HepG2 (cell line): Measurements from ENCODE around the gene CLIC3. TPM values are rescaled to one million over a fixed set of nuclear protein-coding genes. Genes with fewer than 3 reads are reported as not detected.
A peak's percentile ranks its signal among the peaks of the same experiment; 100 is the strongest.

Experiments used
- ATAC-seq: fragments of 200-7000 bp; cut with Tn5 transposase; 3 replicates; pipeline ENCODE4 v1.9.1; 2020; ENCODE audit warnings: mild to moderate bottlenecking, moderate library complexity
- BruUV-seq: library from RNA; stranded (reverse); fragments of 400-500 nt; replicated peaks from 2 replicates; lab custom pipeline; 2021; lab: Mats Ljungman, UMichigan
- CTCF ChIA-PET: fragments of 300-600 bp; formaldehyde crosslinking; extraction: SDS; loops from one replicate; lab custom pipeline; 2021; ENCODE audit warnings: low total read pairs, inconsistent platforms, low intra/inter-chr PET ratio; lab: Yijun Ruan, JAX
- POLR2A ChIA-PET: fragments of 350-600 bp; sonication (Branson Sonifier 250); formaldehyde crosslinking; loops from one replicate; lab custom pipeline; 2020; ENCODE audit warnings: antibody characterized with exemption, inconsistent platforms; lab: Yijun Ruan, JAX
- DNase-seq: peaks from one replicate; pipeline ENCODE4 v3.0.0-alpha.2; 2015; ENCODE audit warnings: low spot score
- FAIRE-seq: peaks from 3 replicates; lab custom pipeline; 2011; peaks lifted over from hg19 to GRCh38; lab: Jason Lieb, UNC
- H2AFZ ChIP-seq: one replicate; pipeline ENCODE4 v1.6.1; 2011; ENCODE audit warnings: low read length, inconsistent platforms
- H3K27ac ChIP-seq: fragments of 300-600 bp; 3 replicates; pipeline ENCODE4 v1.8.0; 2011; ENCODE audit warnings: mixed run types, mild to moderate bottlenecking, mixed read lengths, low read length, inconsistent platforms; ENCODE audit not compliant: insufficient read depth; ENCODE audit errors: extremely low read length
- H3K27me3 ChIP-seq, 2 experiments: fragments of 200-600 bp in 1 of 2; 2 replicates in 1 of 2; 3 replicates in 1 of 2; pipeline versions ENCODE4 v1.6.0 to v1.8.0; 2011; ENCODE audit warnings: low read length in 2 of 2, mild to moderate bottlenecking in 2 of 2, moderate library complexity in 2 of 2, inconsistent platforms in 1 of 2; ENCODE audit not compliant: insufficient read depth in 2 of 2, control insufficient read depth in 1 of 2
- H3K36me3 ChIP-seq, 2 experiments: fragments of 200-600 bp in 1 of 2; replicated peaks in 1 of 2; 2 replicates in 1 of 2; 3 replicates in 1 of 2; pipeline versions ENCODE4 v1.5.1 to v1.8.0; 2011; ENCODE audit warnings: low read length in 2 of 2, inconsistent platforms in 1 of 2; ENCODE audit not compliant: insufficient read depth in 2 of 2, control insufficient read depth in 1 of 2
- H3K4me1 ChIP-seq: 2 replicates; pipeline ENCODE4 v1.5.1; 2012; ENCODE audit warnings: low read length, inconsistent platforms; ENCODE audit not compliant: insufficient read depth
- H3K4me2 ChIP-seq: 2 replicates; pipeline ENCODE4 v1.6.0; 2011; ENCODE audit warnings: low read depth, low read length, inconsistent platforms
- H3K4me3 ChIP-seq, 3 experiments: fragments of 200-600 bp in 1 of 3; sonication (generic), shearing (Covaris generic) in 1 of 3; replicated peaks in 1 of 3; 2 replicates each; pipeline ENCODE4 v1.5.1; 2011 to 2016; ENCODE audit warnings: low read length in 3 of 3, inconsistent platforms in 2 of 3, low read depth in 2 of 3, mild to moderate bottlenecking in 2 of 3, control low read depth in 1 of 3, mixed read lengths in 1 of 3; ENCODE audit not compliant: insufficient read depth in 1 of 3
- H3K79me2 ChIP-seq: one replicate; pipeline ENCODE4 v1.6.1; 2011; ENCODE audit warnings: low read length, inconsistent platforms; ENCODE audit not compliant: insufficient read depth
- H3K9ac ChIP-seq: 2 replicates; pipeline ENCODE4 v1.6.0; 2011; ENCODE audit warnings: mild to moderate bottlenecking, low read depth, low read length, inconsistent platforms; ENCODE audit not compliant: insufficient read depth
- H3K9me3 ChIP-seq: 2 replicates; pipeline ENCODE4 v1.5.1; 2012; ENCODE audit warnings: mild to moderate bottlenecking, low read length
- H4K20me1 ChIP-seq: 2 replicates; pipeline ENCODE4 v1.6.0; 2011; ENCODE audit warnings: inconsistent platforms, mild to moderate bottlenecking, low read length, moderate library complexity; ENCODE audit not compliant: insufficient read depth
- CEBPB ChIP-seq: IDR thresholded peaks from 2 replicates; pipeline ENCODE4 v1.6.1; 2011; ENCODE audit warnings: low read depth, low read length, improper control_type of control experiment, borderline replicate concordance
- ELF3 ChIP-seq: IDR thresholded peaks from 2 replicates; pipeline ENCODE4 v1.6.1; 2016; ENCODE audit warnings: missing genetic modification reagents, missing compliant biosample characterization
- FOXJ3 ChIP-seq: sonication (generic); formaldehyde crosslinking; IDR thresholded peaks from 2 replicates; pipeline ENCODE4 v1.4.0; 2020; ENCODE audit warnings: missing genetic modification reagents, mild to moderate bottlenecking, borderline replicate concordance
- JUND ChIP-seq: sonication (generic); formaldehyde crosslinking; IDR thresholded peaks from 2 replicates; pipeline ENCODE4 v1.8.0; 2022; ENCODE audit warnings: mild to moderate bottlenecking, missing genetic modification reagents
- KDM4B ChIP-seq: sonication (generic); formaldehyde crosslinking; IDR thresholded peaks from 2 replicates; pipeline ENCODE4 v1.4.0; 2020; ENCODE audit warnings: missing genetic modification reagents
- MAF1 ChIP-seq: sonication (generic); formaldehyde crosslinking; IDR thresholded peaks from 2 replicates; pipeline ENCODE4 v1.5.0; 2020; ENCODE audit warnings: missing genetic modification reagents, borderline replicate concordance
- NFYB ChIP-seq: sonication (generic); formaldehyde crosslinking; IDR thresholded peaks from 2 replicates; pipeline ENCODE4 v1.4.0; 2020; ENCODE audit warnings: missing genetic modification reagents
- POGK ChIP-seq: sonication (generic); formaldehyde crosslinking; conservative IDR thresholded peaks from 2 replicates; pipeline ENCODE4 v1.8.0; 2022; ENCODE audit warnings: mild to moderate bottlenecking, moderate library complexity, missing genetic modification reagents
- RAD51 ChIP-seq: fragments of 450-650 bp; IDR thresholded peaks from 2 replicates; pipeline ENCODE4 v1.6.1; 2016; ENCODE audit warnings: borderline replicate concordance
- RFX5 ChIP-seq: IDR thresholded peaks from 2 replicates; pipeline ENCODE4 v1.6.1; 2011; ENCODE audit warnings: low read depth, low read length, improper control_type of control experiment
- TEAD2 ChIP-seq: sonication (generic); formaldehyde crosslinking; IDR thresholded peaks from 2 replicates; pipeline ENCODE4 v1.9.0; 2021; ENCODE audit warnings: missing genetic modification reagents
- ZBTB38 ChIP-seq: sonication (generic); formaldehyde crosslinking; IDR thresholded peaks from 2 replicates; pipeline ENCODE4 v1.5.1; 2020; ENCODE audit warnings: mild to moderate bottlenecking, missing genetic modification reagents
- ZFX ChIP-seq: sonication (generic); formaldehyde crosslinking; IDR thresholded peaks from 2 replicates; pipeline ENCODE4 v1.4.0; 2020; ENCODE audit warnings: mild to moderate bottlenecking, low read depth, missing genetic modification reagents, moderate library complexity
- ZNF501 ChIP-seq: sonication (generic); formaldehyde crosslinking; IDR thresholded peaks from 2 replicates; pipeline ENCODE4 v1.5.1; 2020; ENCODE audit warnings: mild to moderate bottlenecking, moderate library complexity, missing genetic modification reagents
- ZNF772 ChIP-seq: sonication (generic); formaldehyde crosslinking; IDR thresholded peaks from 2 replicates; pipeline ENCODE4 v1.5.0; 2020; ENCODE audit warnings: mild to moderate bottlenecking, missing genetic modification reagents
- ZNF790 ChIP-seq: sonication (generic); formaldehyde crosslinking; IDR thresholded peaks from 2 replicates; pipeline ENCODE4 v1.8.0; 2022; ENCODE audit warnings: missing genetic modification reagents, mild to moderate bottlenecking, borderline replicate concordance
- WGBS: methylation state at CpG from one replicate; pipeline ENCODE4 v1.1.6; 2017; ENCODE audit warnings: low lambda C conversion rate; 5-methylcytosine and 5-hydroxymethylcytosine counted together
- in situ Hi-C: cut with HindIII; loops from 2 replicates; pipeline ENCODE4 v1.10.0; 2017; ENCODE audit warnings: low pct_unique_long_range_greater_than_20kb; ENCODE audit not compliant: extremely low pct_ligation_motif_present
- intact Hi-C: fragments of 100-400 bp; cut with micrococcal nuclease; formaldehyde crosslinking; loops from one replicate; pipeline ENCODE4 v1.10.0; 2022; ENCODE audit not compliant: unreplicated experiment
- polyA plus RNA-seq, 8 experiments: library from polyadenylated mRNA; depleted of rRNA in 3 of 8; stranded (reverse) in 7 of 8; unstranded in 1 of 8; fragments of >200 nt; fragmentation: Illumina TruSeq in 4 of 8; extraction: Trizol in 4 of 8; gene quantifications; 2 replicates each; pipeline versions ENCODE4 v1.2.1 to v1.2.3, GENCODE V29; 2011 to 2016; ENCODE audit warnings: low read depth in 4 of 8, missing spikeins in 1 of 8, mixed read lengths in 1 of 8; ENCODE audit not compliant: insufficient read depth in 1 of 8
- total RNA-seq, 5 experiments: library from RNA; depleted of rRNA; stranded (reverse); fragments of >200 nt; fragmentation: Illumina TruSeq; extraction: Trizol; gene quantifications; 2 replicates each; pipeline ENCODE4 v1.2.3, GENCODE V29; 2016; ENCODE audit warnings: low read depth in 1 of 5
- TF ChIP-seq, protein P1 (sequence below): sonication (generic); formaldehyde crosslinking; IDR thresholded peaks from 2 replicates; pipeline ENCODE4 v1.5.1; 2020; ENCODE audit warnings: mild to moderate bottlenecking, missing genetic modification reagents, moderate library complexity

Gene CLIC3
- total and polyA plus RNA-seq, 2 of the 13 experiments (the other 11 are each of a cell fraction or from before 2014, with no cell fraction given), result 0.51 to 1.5 TPM

DNA sequence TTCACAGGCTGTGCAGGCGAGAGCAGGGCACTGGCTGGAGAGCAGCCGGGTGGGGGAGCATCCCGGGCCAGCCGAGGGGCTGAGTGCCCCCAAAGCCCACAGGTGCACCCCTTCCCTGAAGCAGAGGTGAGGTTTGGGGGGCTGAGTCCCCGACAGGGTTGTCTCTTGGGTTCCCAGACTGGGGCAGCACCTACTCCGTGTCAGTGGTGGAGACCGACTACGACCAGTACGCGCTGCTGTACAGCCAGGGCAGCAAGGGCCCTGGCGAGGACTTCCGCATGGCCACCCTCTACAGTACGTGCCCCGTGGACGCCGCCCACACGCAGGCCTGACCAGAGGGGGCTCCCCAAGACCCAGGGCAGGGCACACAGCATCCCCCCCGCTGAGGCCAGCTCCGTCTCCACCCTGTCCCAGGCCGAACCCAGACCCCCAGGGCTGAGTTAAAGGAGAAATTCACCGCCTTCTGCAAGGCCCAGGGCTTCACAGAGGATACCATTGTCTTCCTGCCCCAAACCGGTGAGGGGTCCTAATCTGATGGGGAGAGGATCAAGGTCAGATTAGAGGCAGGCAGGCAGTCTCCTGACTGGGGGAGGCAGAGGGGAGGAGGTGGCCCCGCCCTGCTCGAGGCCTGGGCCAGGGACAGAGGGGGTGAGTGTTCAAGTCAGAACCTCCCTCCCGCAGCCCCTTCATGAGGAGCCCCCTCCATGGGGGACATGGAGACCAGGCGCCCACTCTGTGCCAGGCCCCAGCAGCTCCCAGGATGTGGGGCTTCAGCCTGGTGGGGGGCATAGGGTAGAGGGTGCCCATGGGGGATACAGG lies 16.4 kb downstream of the CLIC3 start:
- CTCF ChIA-PET, result no interaction called here
- no peaks in the 10 kb centered on the region for H3K36me3 ChIP-seq
- WGBS, result 40% methylated on average over 1 of the region's 26 CpGs
- no peak for TF ChIP-seq POGK (CRISPR knock-in tag)
- no peak for TF ChIP-seq RFX5
- no peak for TF ChIP-seq RAD51
- TF ChIP-seq ZNF501 (CRISPR knock-in tag), result no peak
- no peak for TF ChIP-seq JUND (CRISPR knock-in tag)
- no peak for TF ChIP-seq NFYB (CRISPR knock-in tag)
- no peak for TF ChIP-seq ZNF790 (CRISPR knock-in tag)
- no peak for TF ChIP-seq MAF1
- peak; percentile 48 for TF ChIP-seq ZFX
- TF ChIP-seq KDM4B (CRISPR knock-in tag), result no peak
- no peak for TF ChIP-seq ZNF772 (CRISPR knock-in tag)
- no peak for TF ChIP-seq CEBPB
- TF ChIP-seq TEAD2 (CRISPR knock-in tag), result no peak
- TF ChIP-seq FOXJ3 (CRISPR knock-in tag), result no peak
- peak; percentile 34; the same call in 1 of the 2 replicates for TF ChIP-seq ELF3
- 0 out of 2 replicates have a peak, but pooled peaks have one; percentile 41 for TF ChIP-seq ZBTB38 (CRISPR knock-in tag)
- TF ChIP-seq, protein P1, sequence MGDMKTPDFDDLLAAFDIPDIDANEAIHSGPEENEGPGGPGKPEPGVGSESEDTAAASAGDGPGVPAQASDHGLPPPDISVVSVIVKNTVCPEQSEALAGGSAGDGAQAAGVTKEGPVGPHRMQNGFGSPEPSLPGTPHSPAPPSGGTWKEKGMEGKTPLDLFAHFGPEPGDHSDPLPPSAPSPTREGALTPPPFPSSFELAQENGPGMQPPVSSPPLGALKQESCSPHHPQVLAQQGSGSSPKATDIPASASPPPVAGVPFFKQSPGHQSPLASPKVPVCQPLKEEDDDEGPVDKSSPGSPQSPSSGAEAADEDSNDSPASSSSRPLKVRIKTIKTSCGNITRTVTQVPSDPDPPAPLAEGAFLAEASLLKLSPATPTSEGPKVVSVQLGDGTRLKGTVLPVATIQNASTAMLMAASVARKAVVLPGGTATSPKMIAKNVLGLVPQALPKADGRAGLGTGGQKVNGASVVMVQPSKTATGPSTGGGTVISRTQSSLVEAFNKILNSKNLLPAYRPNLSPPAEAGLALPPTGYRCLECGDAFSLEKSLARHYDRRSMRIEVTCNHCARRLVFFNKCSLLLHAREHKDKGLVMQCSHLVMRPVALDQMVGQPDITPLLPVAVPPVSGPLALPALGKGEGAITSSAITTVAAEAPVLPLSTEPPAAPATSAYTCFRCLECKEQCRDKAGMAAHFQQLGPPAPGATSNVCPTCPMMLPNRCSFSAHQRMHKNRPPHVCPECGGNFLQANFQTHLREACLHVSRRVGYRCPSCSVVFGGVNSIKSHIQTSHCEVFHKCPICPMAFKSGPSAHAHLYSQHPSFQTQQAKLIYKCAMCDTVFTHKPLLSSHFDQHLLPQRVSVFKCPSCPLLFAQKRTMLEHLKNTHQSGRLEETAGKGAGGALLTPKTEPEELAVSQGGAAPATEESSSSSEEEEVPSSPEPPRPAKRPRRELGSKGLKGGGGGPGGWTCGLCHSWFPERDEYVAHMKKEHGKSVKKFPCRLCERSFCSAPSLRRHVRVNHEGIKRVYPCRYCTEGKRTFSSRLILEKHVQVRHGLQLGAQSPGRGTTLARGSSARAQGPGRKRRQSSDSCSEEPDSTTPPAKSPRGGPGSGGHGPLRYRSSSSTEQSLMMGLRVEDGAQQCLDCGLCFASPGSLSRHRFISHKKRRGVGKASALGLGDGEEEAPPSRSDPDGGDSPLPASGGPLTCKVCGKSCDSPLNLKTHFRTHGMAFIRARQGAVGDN (CRISPR knock-in tag), result peak; percentile 41

More for the DNA sequence above, 16.4 kb downstream of the CLIC3 start:
- peak overlapping the region in 2 of 3 experiments; percentile 18 to 34; a peak in 3 of 6 replicates for H3K4me3 ChIP-seq
- peaks cover 8 to 60% of the 10 kb centered on the region in 2 experiments for H3K27me3 ChIP-seq
- H3K9ac ChIP-seq, result peak overlapping the region; percentile 23; the same call in 1 of the 2 replicates
- H3K27ac ChIP-seq, result no peak overlapping the region
- peaks cover 39% of the 10 kb centered on the region for H3K4me1 ChIP-seq
- FAIRE-seq (no peak), DNase-seq (peak; percentile 59), ATAC-seq (peak; percentile 16)
- BruUV-seq, result no TSS peak
- in situ Hi-C loops, result no loop called here
- peak overlapping the region; percentile 6 for H2AFZ ChIP-seq
- intact Hi-C loops, result no loop called here
- POLR2A ChIA-PET, result interaction anchor here (2.3 kb wide), 1 partner anchor 12 kb away, joined by 13 read pairs; the partner anchor contains the start of gene PAXX
- no peaks in the 10 kb centered on the region for H3K9me3 ChIP-seq
- peak overlapping the region; percentile 51 for H3K4me2 ChIP-seq
- no peaks in the 10 kb centered on the region for H4K20me1 ChIP-seq
- no peaks in the 10 kb centered on the region for H3K79me2 ChIP-seq
